Endothelial cell of umbilical vein (primary cell): ENCODE results near the gene RILPL2. TPM values are rescaled to one million over a fixed set of nuclear protein-coding genes. Genes with fewer than 3 reads are reported as not detected.
"Not testable (repeated sequence)": the region's sequence is repeated elsewhere in the genome, so short reads cannot be mapped to it uniquely, and the experiment has no call there.

Source experiments
- BruUV-seq: library from RNA; stranded (reverse); fragments of 400-500 nt; replicated peaks from 2 replicates; lab custom pipeline; 2021; lab: Mats Ljungman, UMichigan
- CTCF ChIA-PET: fragments of 300-600, 350-600 bp; sonication (Branson Sonifier 250); formaldehyde crosslinking; loops from one replicate; lab custom pipeline; 2021; ENCODE audit warnings: antibody characterized with exemption, inconsistent platforms; lab: Charles Lee
- POLR2A ChIA-PET: fragments of 300-600, 350-600 bp; sonication (Branson Sonifier 250); formaldehyde crosslinking; loops from one replicate; lab custom pipeline; 2021; ENCODE audit warnings: antibody characterized with exemption, inconsistent platforms; lab: Charles Lee
- DNase-seq: peaks from one replicate; pipeline ENCODE4 v3.0.0-alpha.2; 2011; ENCODE audit warnings: low read depth, low spot score
- FAIRE-seq: peaks from 2 replicates; lab custom pipeline; 2011; peaks lifted over from hg19 to GRCh38; lab: Jason Lieb, UNC
- H2AFZ ChIP-seq: 2 replicates; pipeline ENCODE4 v1.6.0; 2012; ENCODE audit warnings: low read depth, low read length, control low read depth, inconsistent platforms
- H3K27ac ChIP-seq: 2 replicates; pipeline ENCODE4 v1.5.1; 2011; ENCODE audit warnings: low read depth, mild to moderate bottlenecking, control low read depth, low read length, moderate library complexity; ENCODE audit not compliant: insufficient read depth
- H3K27me3 ChIP-seq, 2 experiments: 2 replicates each; pipeline versions ENCODE4 v1.6.0 to v1.6.1; 2011; ENCODE audit warnings: low read length in 2 of 2, mixed read lengths in 1 of 2; ENCODE audit not compliant: control insufficient read depth in 2 of 2, insufficient read depth in 2 of 2
- H3K36me3 ChIP-seq, 2 experiments: 2 replicates in 1 of 2; 3 replicates in 1 of 2; pipeline ENCODE4 v1.5.1; 2011; ENCODE audit warnings: low read length in 2 of 2, mild to moderate bottlenecking in 1 of 2, moderate library complexity in 1 of 2; ENCODE audit not compliant: control insufficient read depth in 2 of 2, insufficient read depth in 2 of 2; ENCODE audit errors: extremely low read depth in 1 of 2
- H3K4me1 ChIP-seq: 3 replicates; pipeline ENCODE4 v1.5.1; 2011; ENCODE audit warnings: mild to moderate bottlenecking, low read length; ENCODE audit not compliant: control insufficient read depth, insufficient read depth; ENCODE audit errors: extremely low read depth
- H3K4me2 ChIP-seq: 2 replicates; pipeline ENCODE4 v1.6.1; 2011; ENCODE audit warnings: low read length, control low read depth, mixed read lengths; ENCODE audit not compliant: insufficient read depth
- H3K4me3 ChIP-seq, 3 experiments: fragments of 200-600 bp in 1 of 3; sonication (generic), shearing (Covaris generic) in 1 of 3; replicated peaks in 1 of 3; 2 replicates each; pipeline ENCODE4 v1.5.1; 2011 to 2016; ENCODE audit warnings: control low read depth in 3 of 3, low read length in 3 of 3, mild to moderate bottlenecking in 2 of 3, inconsistent platforms in 1 of 3, low read depth in 1 of 3, moderate library complexity in 1 of 3; ENCODE audit not compliant: insufficient read depth in 1 of 3
- H3K79me2 ChIP-seq: 2 replicates; pipeline ENCODE4 v1.6.0; 2012; ENCODE audit warnings: low read length, inconsistent platforms; ENCODE audit not compliant: control insufficient read depth, insufficient read depth
- H3K9ac ChIP-seq: replicated peaks from 2 replicates; pipeline ENCODE3; 2011; ENCODE audit warnings: low read length, control low read depth; ENCODE audit not compliant: insufficient read depth; ENCODE audit errors: extremely low read depth
- H3K9me1 ChIP-seq: replicated peaks from 3 replicates; pipeline ENCODE4 v1.6.0; 2011; ENCODE audit warnings: mild to moderate bottlenecking, low read length; ENCODE audit not compliant: control insufficient read depth, insufficient read depth; ENCODE audit errors: extremely low read depth
- H3K9me3 ChIP-seq: replicated peaks from 2 replicates; pipeline ENCODE4 v1.5.1; 2012; ENCODE audit warnings: low read length, inconsistent platforms; ENCODE audit not compliant: control insufficient read depth, insufficient read depth
- H4K20me1 ChIP-seq: replicated peaks from 2 replicates; pipeline ENCODE3; 2011; ENCODE audit warnings: mild to moderate bottlenecking, low read length; ENCODE audit not compliant: control insufficient read depth, insufficient read depth; ENCODE audit errors: extremely low read depth
- EZH2 ChIP-seq: IDR thresholded peaks from 2 replicates; pipeline ENCODE4 v1.6.1; 2012; ENCODE audit warnings: borderline replicate concordance, low read depth, mild to moderate bottlenecking, moderate library complexity, low read length, inconsistent platforms; ENCODE audit not compliant: severe bottlenecking
- FOS ChIP-seq: IDR thresholded peaks from 2 replicates; pipeline ENCODE4 v1.6.1; 2011; ENCODE audit warnings: mild to moderate bottlenecking, low read length, moderate library complexity, borderline replicate concordance; ENCODE audit not compliant: insufficient read depth
- GATA2 ChIP-seq: IDR thresholded peaks from 2 replicates; pipeline ENCODE4 v1.7.0; 2011; ENCODE audit warnings: low read depth, mild to moderate bottlenecking, moderate library complexity, mixed read lengths, low read length; ENCODE audit not compliant: insufficient read length, insufficient read depth
- JUN ChIP-seq: IDR thresholded peaks from 2 replicates; pipeline ENCODE4 v1.6.1; 2011; ENCODE audit warnings: borderline replicate concordance, low read depth; ENCODE audit not compliant: insufficient read length, insufficient read depth
- MYC ChIP-seq: IDR thresholded peaks from one replicate; pipeline ENCODE4 v1.6.1; 2011; ENCODE audit warnings: mild to moderate bottlenecking, low read depth, low read length
- POLR2A ChIP-seq: IDR thresholded peaks from 2 replicates; pipeline ENCODE4 v1.6.1; 2012; ENCODE audit warnings: low read depth, mild to moderate bottlenecking, control low read depth, low read length
- POLR2AphosphoS5 ChIP-seq: IDR thresholded peaks from 2 replicates; pipeline ENCODE4 v1.6.1; 2012; ENCODE audit warnings: low read depth, mild to moderate bottlenecking, control low read depth, low read length, moderate library complexity; ENCODE audit not compliant: insufficient read depth
- dilution Hi-C: fragments of 300-500 bp; cut with MboI; formaldehyde crosslinking; loops from one replicate; pipeline ENCODE4 v1.15.0; 2019; ENCODE audit warnings: low sequenced_read_pairs; ENCODE audit not compliant: extremely low pct_ligation_motif_present
- intact Hi-C: fragments of 100-400 bp; cut with micrococcal nuclease; formaldehyde crosslinking; loops from one replicate; pipeline ENCODE4 v1.10.0; 2022
- polyA plus RNA-seq, 4 experiments: library from polyadenylated mRNA; depleted of rRNA in 3 of 4; stranded (reverse) in 3 of 4; unstranded in 1 of 4; fragments of >200 nt; gene quantifications; 2 replicates each; pipeline versions ENCODE4 v1.2.1 to v1.2.3, GENCODE V29; 2011 to 2012; ENCODE audit warnings: missing spikeins in 1 of 4
- total RNA-seq: library from RNA; stranded (reverse); gene quantifications from 2 replicates; pipeline ENCODE4 v1.2.3, GENCODE V29; 2021
- TF ChIP-seq, protein P1 (sequence below): IDR thresholded peaks from 2 replicates; pipeline ENCODE4 v1.6.1; 2011; ENCODE audit not compliant: insufficient read depth, insufficient read length
- TF ChIP-seq, protein P2 (sequence below), 2 donors: IDR thresholded peaks; 1 replicate in 1 of 2; 2 replicates in 1 of 2; pipeline ENCODE4 v1.5.1; 2011; ENCODE audit warnings: low read length in 2 of 2, mild to moderate bottlenecking in 2 of 2, moderate library complexity in 2 of 2, control low read depth in 1 of 2, inconsistent platforms in 1 of 2, low read depth in 1 of 2; ENCODE audit not compliant: insufficient read depth in 1 of 2; ENCODE audit errors: extremely low read depth in 1 of 2

The RILPL2 gene
- total and polyA plus RNA-seq, 2 donors (not counting 3 experiments of a cell fraction or from before 2014, with no cell fraction given) = 3.3 to 4.6 TPM

DNA sequence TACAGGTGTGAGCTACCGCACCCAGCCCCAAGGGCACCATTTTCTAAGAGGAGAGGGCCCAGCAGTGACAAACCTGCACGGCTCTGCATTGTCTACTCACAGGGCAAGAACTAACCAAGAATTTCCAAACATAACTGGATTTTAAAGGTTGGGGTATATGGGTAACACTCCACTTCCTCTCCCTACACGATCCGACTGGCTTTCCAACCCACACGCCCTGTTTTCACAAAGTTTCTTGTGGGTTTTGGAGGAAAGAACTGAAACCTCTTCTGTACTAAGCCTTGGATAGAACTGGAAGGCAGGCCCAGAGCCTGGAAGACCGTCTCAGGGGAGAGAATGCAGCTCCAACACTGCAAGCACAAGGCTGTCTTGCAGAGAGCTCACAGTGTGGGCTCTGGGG is 46.4 kb upstream of the RILPL2 start:
- FAIRE-seq (no peak), DNase-seq (no peak)
- CTCF ChIA-PET = interaction anchor here (1.2 kb wide), 1 partner anchor 99 kb away, joined by 4 read pairs; no protein-coding TSS in a partner anchor
- peaks cover 0 to 4% of the 10 kb centered on the region in 2 experiments for H3K36me3 ChIP-seq
- H2AFZ ChIP-seq = no peak overlapping the region
- dilution Hi-C loops = no loop called here
- no peaks in the 10 kb centered on the region for H4K20me1 ChIP-seq
- H3K9ac ChIP-seq = no peak overlapping the region
- POLR2A ChIA-PET = no interaction called here
- H3K9me1 ChIP-seq = no peaks in the 10 kb centered on the region
- H3K27ac ChIP-seq = no peak overlapping the region
- no peaks in the 10 kb centered on the region for H3K9me3 ChIP-seq
- no peaks in the 10 kb centered on the region for H3K27me3 ChIP-seq
- intact Hi-C loops = no loop called here
- TF ChIP-seq, protein P1, sequence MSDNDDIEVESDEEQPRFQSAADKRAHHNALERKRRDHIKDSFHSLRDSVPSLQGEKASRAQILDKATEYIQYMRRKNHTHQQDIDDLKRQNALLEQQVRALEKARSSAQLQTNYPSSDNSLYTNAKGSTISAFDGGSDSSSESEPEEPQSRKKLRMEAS = no peak
- TF ChIP-seq JUN (no peak), POLR2A (no peak), POLR2AphosphoS5 (no peak), MYC (no peak), EZH2 (no peak), FOS (no peak), GATA2 (no peak)
- TF ChIP-seq, protein P2, sequence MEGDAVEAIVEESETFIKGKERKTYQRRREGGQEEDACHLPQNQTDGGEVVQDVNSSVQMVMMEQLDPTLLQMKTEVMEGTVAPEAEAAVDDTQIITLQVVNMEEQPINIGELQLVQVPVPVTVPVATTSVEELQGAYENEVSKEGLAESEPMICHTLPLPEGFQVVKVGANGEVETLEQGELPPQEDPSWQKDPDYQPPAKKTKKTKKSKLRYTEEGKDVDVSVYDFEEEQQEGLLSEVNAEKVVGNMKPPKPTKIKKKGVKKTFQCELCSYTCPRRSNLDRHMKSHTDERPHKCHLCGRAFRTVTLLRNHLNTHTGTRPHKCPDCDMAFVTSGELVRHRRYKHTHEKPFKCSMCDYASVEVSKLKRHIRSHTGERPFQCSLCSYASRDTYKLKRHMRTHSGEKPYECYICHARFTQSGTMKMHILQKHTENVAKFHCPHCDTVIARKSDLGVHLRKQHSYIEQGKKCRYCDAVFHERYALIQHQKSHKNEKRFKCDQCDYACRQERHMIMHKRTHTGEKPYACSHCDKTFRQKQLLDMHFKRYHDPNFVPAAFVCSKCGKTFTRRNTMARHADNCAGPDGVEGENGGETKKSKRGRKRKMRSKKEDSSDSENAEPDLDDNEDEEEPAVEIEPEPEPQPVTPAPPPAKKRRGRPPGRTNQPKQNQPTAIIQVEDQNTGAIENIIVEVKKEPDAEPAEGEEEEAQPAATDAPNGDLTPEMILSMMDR (IDR thresholded peaks at IDR 0.05; ENCODE audit: extremely low read depth in 1 of 2, insufficient read depth in 1 of 2, low read depth in 1 of 2, low read length in 2 of 2) = no peak
- H3K4me2 ChIP-seq = no peak overlapping the region
- H3K4me1 ChIP-seq = peaks cover 24% of the 10 kb centered on the region
- H3K79me2 ChIP-seq = no peaks in the 10 kb centered on the region
- BruUV-seq = no TSS peak
- H3K4me3 ChIP-seq = no peak overlapping the region

DNA sequence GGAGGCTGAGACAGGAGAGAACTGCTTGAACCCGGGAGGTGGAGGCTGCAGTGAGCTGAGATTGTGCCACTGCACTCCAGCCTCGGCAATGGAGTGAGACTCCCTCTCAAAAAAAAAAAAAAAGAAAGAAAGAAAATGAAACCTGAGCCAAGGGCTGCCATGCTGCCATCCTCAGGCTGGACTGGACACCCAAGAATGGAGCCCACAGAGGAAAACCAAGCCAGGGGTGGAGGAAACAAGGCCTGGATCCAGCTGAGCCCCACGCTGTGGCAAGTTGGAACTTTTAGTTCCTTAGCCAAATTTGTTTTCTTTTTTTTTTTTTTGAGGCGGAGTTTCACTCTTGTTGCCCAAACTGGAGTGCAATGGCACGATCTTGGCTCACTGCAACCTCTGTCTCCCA is 44.8 kb upstream of the RILPL2 start:
- H3K79me2 ChIP-seq, H3K36me3 ChIP-seq, dilution Hi-C loops, intact Hi-C loops, FAIRE-seq, H3K27ac ChIP-seq, H2AFZ ChIP-seq, BruUV-seq, H3K4me3 ChIP-seq, H4K20me1 ChIP-seq, H3K9me1 ChIP-seq, H3K9ac ChIP-seq, H3K4me2 ChIP-seq, H3K27me3 ChIP-seq, CTCF ChIA-PET, DNase-seq, H3K9me3 ChIP-seq: not testable (repeated sequence)
- peaks cover 24% of the 10 kb centered on the region for H3K4me1 ChIP-seq
- POLR2A ChIA-PET = interaction anchor here (0.7 kb wide), 1 partner anchor 534 kb away, joined by 3 read pairs; no protein-coding TSS in a partner anchor
